Activated CD4-positive, alpha-beta T cell treated with anti-CD3 and anti-CD28 coated beads, Interleukin-2, amount 10 ng/mL, durations not matched to agents 7 days and 5 days (primary cell): ENCODE measurements around the gene TTC22. TPM values are rescaled to one million over a fixed set of nuclear protein-coding genes. Genes with fewer than 3 reads are reported as not detected.

Source experiments
- CTCF ChIA-PET: fragments of 350-600 bp; sonication (Branson Sonifier 250); formaldehyde crosslinking; loops from one replicate; lab custom pipeline; 2021; ENCODE audit warnings: antibody characterized with exemption; lab: Charles Lee
- POLR2A ChIA-PET: fragments of 350-600 bp; sonication (Branson Sonifier 250); formaldehyde crosslinking; loops from one replicate; lab custom pipeline; 2021; ENCODE audit warnings: antibody characterized with exemption; lab: Charles Lee
- DNase-seq: peaks from one replicate; pipeline ENCODE4 v3.0.0-alpha.2; 2020
- H3K27ac Mint-ChIP-seq: one replicate; pipeline ENCODE4 v1.8.0; 2021; ENCODE audit warnings: mild to moderate bottlenecking, moderate library complexity, mixed read lengths
- H3K27me3 Mint-ChIP-seq: one replicate; pipeline ENCODE4 v1.8.0; 2021; ENCODE audit warnings: mixed read lengths
- H3K36me3 Mint-ChIP-seq: one replicate; pipeline ENCODE4 v1.8.0; 2021; ENCODE audit warnings: low read depth, mixed read lengths
- H3K4me1 Mint-ChIP-seq: one replicate; pipeline ENCODE4 v1.8.0; 2021; ENCODE audit warnings: mixed read lengths
- H3K4me3 Mint-ChIP-seq: one replicate; pipeline ENCODE4 v1.8.0; 2021; ENCODE audit warnings: mild to moderate bottlenecking, moderate library complexity, mixed read lengths
- H3K9me3 Mint-ChIP-seq: one replicate; pipeline ENCODE4 v1.8.0; 2021; ENCODE audit warnings: mixed read lengths
- total RNA-seq, 2 experiments: library from RNA; stranded (reverse); gene quantifications; one replicate each; pipeline ENCODE4 v1.2.3, GENCODE V29; 2021

TTC22 gene
- total RNA-seq = 10 to 100 TPM in 1 of 2 experiments, 1 to 10 TPM in 1; 9.9 to 10.6 TPM

- peak within 1 kb of the TSS; percentile 82 for H3K4me3 Mint-ChIP-seq
- H3K36me3 Mint-ChIP-seq = peaks cover 2% of the 10 kb centered on the region
- peak within 1 kb of the TSS; percentile 90 for H3K27ac Mint-ChIP-seq
- no peaks in the 10 kb centered on the region for H3K27me3 Mint-ChIP-seq
- peak; percentile 77 for DNase-seq
- ChIA-PET POLR2A (no interaction called here), CTCF (interaction anchor here (0.6 to 3.7 kb wide), 23 partner anchors 10 to 842 kb away, joined by 3 to 27 read pairs (median 3); no protein-coding TSS in a partner anchor)
- no peaks in the 10 kb centered on the region for H3K9me3 Mint-ChIP-seq
- H3K4me1 Mint-ChIP-seq = peaks cover 64% of the 10 kb centered on the region
Observed at GRCh38 chr1:54800899-54801759, at the start of gene TTC22. Gene TTC22, minus strand, starts transcription at chr1:54801323. Its CDS starts 160 bp downstream, at chr1:54801163.

- CTCF ChIA-PET = interaction anchor here (1.2 kb wide), 1 partner anchor 8 kb away, joined by 3 read pairs; no protein-coding TSS in a partner anchor
- H3K4me1 Mint-ChIP-seq = no peaks in the 10 kb centered on the region
Observed at GRCh38 chr1:54850737-54851136, 49.6 kb upstream of the TTC22 start.

GRCh38 chr1:54850069-54850730 is 49.1 kb upstream of the TTC22 start:
- peaks cover 33% of the 10 kb centered on the region for H3K36me3 Mint-ChIP-seq
- no peaks in the 10 kb centered on the region for H3K27me3 Mint-ChIP-seq
- no peaks in the 10 kb centered on the region for H3K4me1 Mint-ChIP-seq
- no peak overlapping the region for H3K4me3 Mint-ChIP-seq
- DNase-seq = no peak
- ChIA-PET POLR2A (no interaction called here), CTCF (interaction anchor here (1.2 kb wide), 1 partner anchor 9 kb away, joined by 3 read pairs; no protein-coding TSS in a partner anchor)
- H3K9me3 Mint-ChIP-seq = no peaks in the 10 kb centered on the region
- H3K27ac Mint-ChIP-seq = no peak overlapping the region

More at GRCh38 chr1:54850737-54851136, 49.6 kb upstream of the TTC22 start:
- DNase-seq = no peak
- no peaks in the 10 kb centered on the region for H3K27me3 Mint-ChIP-seq
- H3K9me3 Mint-ChIP-seq = no peaks in the 10 kb centered on the region
- peaks cover 33% of the 10 kb centered on the region for H3K36me3 Mint-ChIP-seq
- no peak overlapping the region for H3K4me3 Mint-ChIP-seq
- POLR2A ChIA-PET = no interaction called here
- no peak overlapping the region for H3K27ac Mint-ChIP-seq

- Mint-ChIP-seq H3K4me1 (no peaks in the 10 kb centered on the region), H3K36me3 (peaks cover 33% of the 10 kb centered on the region), H3K27ac (no peak overlapping the region), H3K4me3 (no peak overlapping the region), H3K27me3 (no peaks in the 10 kb centered on the region), H3K9me3 (no peaks in the 10 kb centered on the region)
- DNase-seq = no peak
- POLR2A ChIA-PET = no interaction called here
- CTCF ChIA-PET = interaction anchor here (1.2 kb wide), 1 partner anchor 10 kb away, joined by 3 read pairs; no protein-coding TSS in a partner anchor
Observed at GRCh38 chr1:54849219-54850068, 48.3 kb upstream of the TTC22 start.

- no peak for DNase-seq
- no peaks in the 10 kb centered on the region for H3K27me3 Mint-ChIP-seq
- ChIA-PET CTCF (interaction anchor here (1.7 kb wide), 1 partner anchor 47 kb away, joined by 4 read pairs; the partner anchor contains the start of gene TTC22), POLR2A (no interaction called here)
- no peaks in the 10 kb centered on the region for H3K4me1 Mint-ChIP-seq
- H3K4me3 Mint-ChIP-seq = no peak overlapping the region
- H3K36me3 Mint-ChIP-seq = peaks cover 28% of the 10 kb centered on the region
- H3K9me3 Mint-ChIP-seq = no peaks in the 10 kb centered on the region
- no peak overlapping the region for H3K27ac Mint-ChIP-seq
Observed at GRCh38 chr1:54848134-54848948, 47.2 kb upstream of the TTC22 start.

GRCh38 chr1:54846716-54847284 is 45.7 kb upstream of the TTC22 start:
- no peak for DNase-seq
- H3K4me1 Mint-ChIP-seq = no peaks in the 10 kb centered on the region
- H3K4me3 Mint-ChIP-seq = no peak overlapping the region
- ChIA-PET CTCF (no interaction called here), POLR2A (no interaction called here)
- no peak overlapping the region for H3K27ac Mint-ChIP-seq
- H3K36me3 Mint-ChIP-seq = peaks cover 18% of the 10 kb centered on the region
- H3K9me3 Mint-ChIP-seq = no peaks in the 10 kb centered on the region
- H3K27me3 Mint-ChIP-seq = no peaks in the 10 kb centered on the region

GRCh38 chr1:54846301-54846700 is 45.2 kb upstream of the TTC22 start:
- H3K27me3 Mint-ChIP-seq = no peaks in the 10 kb centered on the region
- no peak for DNase-seq
- H3K36me3 Mint-ChIP-seq = peaks cover 15% of the 10 kb centered on the region
- ChIA-PET CTCF (no interaction called here), POLR2A (no interaction called here)
- H3K27ac Mint-ChIP-seq = no peak overlapping the region
- no peak overlapping the region for H3K4me3 Mint-ChIP-seq
- H3K9me3 Mint-ChIP-seq = no peaks in the 10 kb centered on the region
- no peaks in the 10 kb centered on the region for H3K4me1 Mint-ChIP-seq

- CTCF ChIA-PET = no interaction called here
- Mint-ChIP-seq H3K36me3 (peaks cover 13% of the 10 kb centered on the region), H3K9me3 (no peaks in the 10 kb centered on the region), H3K27me3 (no peaks in the 10 kb centered on the region), H3K27ac (no peak overlapping the region), H3K4me3 (no peak overlapping the region), H3K4me1 (no peaks in the 10 kb centered on the region)
- POLR2A ChIA-PET = no interaction called here
- no peak for DNase-seq
Observed at GRCh38 chr1:54845772-54846171, 44.6 kb upstream of the TTC22 start.

- ChIA-PET CTCF (no interaction called here), POLR2A (interaction anchor here (0.7 kb wide), 1 partner anchor 1373 kb away, joined by 6 read pairs; no protein-coding TSS in a partner anchor)
- H3K9me3 Mint-ChIP-seq = no peaks in the 10 kb centered on the region
- H3K27me3 Mint-ChIP-seq = no peaks in the 10 kb centered on the region
- no peak overlapping the region for H3K4me3 Mint-ChIP-seq
- no peak overlapping the region for H3K27ac Mint-ChIP-seq
- no peaks in the 10 kb centered on the region for H3K4me1 Mint-ChIP-seq
- DNase-seq = no peak
- peaks cover 5% of the 10 kb centered on the region for H3K36me3 Mint-ChIP-seq
Observed at GRCh38 chr1:54844564-54844963, 43.4 kb upstream of the TTC22 start.

- H3K27ac Mint-ChIP-seq = no peak overlapping the region
- H3K36me3 Mint-ChIP-seq = no peaks in the 10 kb centered on the region
- no peaks in the 10 kb centered on the region for H3K27me3 Mint-ChIP-seq
- POLR2A ChIA-PET = no interaction called here
- CTCF ChIA-PET = no interaction called here
- no peak overlapping the region for H3K4me3 Mint-ChIP-seq
- no peaks in the 10 kb centered on the region for H3K4me1 Mint-ChIP-seq
- no peak for DNase-seq
- H3K9me3 Mint-ChIP-seq = no peaks in the 10 kb centered on the region
Observed at GRCh38 chr1:54843449-54843848, 42.3 kb upstream of the TTC22 start.

GRCh38 chr1:54842963-54843362 is 41.8 kb upstream of the TTC22 start:
- no peak overlapping the region for H3K4me3 Mint-ChIP-seq
- no peaks in the 10 kb centered on the region for H3K27me3 Mint-ChIP-seq
- ChIA-PET POLR2A (no interaction called here), CTCF (no interaction called here)
- no peak overlapping the region for H3K27ac Mint-ChIP-seq
- no peaks in the 10 kb centered on the region for H3K9me3 Mint-ChIP-seq
- H3K36me3 Mint-ChIP-seq = no peaks in the 10 kb centered on the region
- DNase-seq = no peak
- no peaks in the 10 kb centered on the region for H3K4me1 Mint-ChIP-seq
